HL-60 (cell line): ENCODE data around the gene SFTPB.

Experiments
- TF ChIP-seq, protein P1 (sequence below): IDR thresholded peaks from one replicate; pipeline ENCODE4 v1.5.1; 2011; ENCODE audit warnings: low read length, control low read depth, inconsistent platforms; ENCODE audit not compliant: insufficient read depth
- TF ChIP-seq, protein P2 (sequence below): IDR thresholded peaks from 2 replicates; pipeline ENCODE4 v1.6.1; 2012; ENCODE audit warnings: low read depth; ENCODE audit not compliant: insufficient replicate concordance

DNA sequence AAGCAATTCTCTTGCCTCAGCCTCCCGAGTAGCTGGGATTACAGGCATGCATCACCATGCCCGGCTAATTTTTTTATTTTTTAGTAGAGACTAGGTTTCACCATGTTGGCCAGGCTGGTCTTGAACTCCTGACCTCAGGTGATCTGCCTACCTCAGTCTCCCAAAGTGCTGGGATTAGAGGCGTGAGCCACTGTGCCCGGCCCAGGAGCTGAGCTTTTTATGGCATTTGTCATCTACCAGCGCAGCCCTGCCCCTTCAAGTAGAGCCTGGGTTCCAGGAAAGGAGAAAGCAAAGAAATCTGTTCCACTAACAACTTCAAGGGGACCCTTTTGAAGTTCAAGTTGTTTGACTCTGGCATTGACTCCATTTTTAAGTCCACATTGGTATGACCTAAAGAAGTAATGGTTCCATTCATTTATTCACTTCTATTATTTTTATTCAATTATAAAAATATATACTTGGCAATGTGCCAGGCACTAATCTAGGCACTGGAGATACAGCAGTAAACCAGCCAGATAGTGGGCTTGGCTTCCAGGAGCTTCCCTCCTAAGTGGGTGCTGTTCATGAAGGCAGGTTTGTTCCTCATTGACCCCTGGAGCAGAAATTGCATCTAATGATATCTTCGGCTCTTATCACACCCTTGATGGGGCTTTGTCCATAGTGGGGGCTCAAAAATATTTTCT, 8.0 kb upstream of the SFTPB start:
- TF ChIP-seq, protein P1, sequence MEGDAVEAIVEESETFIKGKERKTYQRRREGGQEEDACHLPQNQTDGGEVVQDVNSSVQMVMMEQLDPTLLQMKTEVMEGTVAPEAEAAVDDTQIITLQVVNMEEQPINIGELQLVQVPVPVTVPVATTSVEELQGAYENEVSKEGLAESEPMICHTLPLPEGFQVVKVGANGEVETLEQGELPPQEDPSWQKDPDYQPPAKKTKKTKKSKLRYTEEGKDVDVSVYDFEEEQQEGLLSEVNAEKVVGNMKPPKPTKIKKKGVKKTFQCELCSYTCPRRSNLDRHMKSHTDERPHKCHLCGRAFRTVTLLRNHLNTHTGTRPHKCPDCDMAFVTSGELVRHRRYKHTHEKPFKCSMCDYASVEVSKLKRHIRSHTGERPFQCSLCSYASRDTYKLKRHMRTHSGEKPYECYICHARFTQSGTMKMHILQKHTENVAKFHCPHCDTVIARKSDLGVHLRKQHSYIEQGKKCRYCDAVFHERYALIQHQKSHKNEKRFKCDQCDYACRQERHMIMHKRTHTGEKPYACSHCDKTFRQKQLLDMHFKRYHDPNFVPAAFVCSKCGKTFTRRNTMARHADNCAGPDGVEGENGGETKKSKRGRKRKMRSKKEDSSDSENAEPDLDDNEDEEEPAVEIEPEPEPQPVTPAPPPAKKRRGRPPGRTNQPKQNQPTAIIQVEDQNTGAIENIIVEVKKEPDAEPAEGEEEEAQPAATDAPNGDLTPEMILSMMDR: no peak
- TF ChIP-seq, protein P2, sequence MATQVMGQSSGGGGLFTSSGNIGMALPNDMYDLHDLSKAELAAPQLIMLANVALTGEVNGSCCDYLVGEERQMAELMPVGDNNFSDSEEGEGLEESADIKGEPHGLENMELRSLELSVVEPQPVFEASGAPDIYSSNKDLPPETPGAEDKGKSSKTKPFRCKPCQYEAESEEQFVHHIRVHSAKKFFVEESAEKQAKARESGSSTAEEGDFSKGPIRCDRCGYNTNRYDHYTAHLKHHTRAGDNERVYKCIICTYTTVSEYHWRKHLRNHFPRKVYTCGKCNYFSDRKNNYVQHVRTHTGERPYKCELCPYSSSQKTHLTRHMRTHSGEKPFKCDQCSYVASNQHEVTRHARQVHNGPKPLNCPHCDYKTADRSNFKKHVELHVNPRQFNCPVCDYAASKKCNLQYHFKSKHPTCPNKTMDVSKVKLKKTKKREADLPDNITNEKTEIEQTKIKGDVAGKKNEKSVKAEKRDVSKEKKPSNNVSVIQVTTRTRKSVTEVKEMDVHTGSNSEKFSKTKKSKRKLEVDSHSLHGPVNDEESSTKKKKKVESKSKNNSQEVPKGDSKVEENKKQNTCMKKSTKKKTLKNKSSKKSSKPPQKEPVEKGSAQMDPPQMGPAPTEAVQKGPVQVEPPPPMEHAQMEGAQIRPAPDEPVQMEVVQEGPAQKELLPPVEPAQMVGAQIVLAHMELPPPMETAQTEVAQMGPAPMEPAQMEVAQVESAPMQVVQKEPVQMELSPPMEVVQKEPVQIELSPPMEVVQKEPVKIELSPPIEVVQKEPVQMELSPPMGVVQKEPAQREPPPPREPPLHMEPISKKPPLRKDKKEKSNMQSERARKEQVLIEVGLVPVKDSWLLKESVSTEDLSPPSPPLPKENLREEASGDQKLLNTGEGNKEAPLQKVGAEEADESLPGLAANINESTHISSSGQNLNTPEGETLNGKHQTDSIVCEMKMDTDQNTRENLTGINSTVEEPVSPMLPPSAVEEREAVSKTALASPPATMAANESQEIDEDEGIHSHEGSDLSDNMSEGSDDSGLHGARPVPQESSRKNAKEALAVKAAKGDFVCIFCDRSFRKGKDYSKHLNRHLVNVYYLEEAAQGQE: no peak
